H9 (cell line): ENCODE measurements around the gene GPR176. TPM values are rescaled to one million over a fixed set of nuclear protein-coding genes. Genes with fewer than 3 reads are reported as not detected.

ENCODE experiments used
- DNase-seq: peaks from one replicate; pipeline ENCODE4 v3.0.0-alpha.2; 2017
- H2AFZ ChIP-seq: one replicate; pipeline ENCODE4 v1.6.1; 2013; ENCODE audit warnings: mild to moderate bottlenecking, low read length, control low read depth, moderate library complexity
- H2AK5ac ChIP-seq: 2 replicates; pipeline ENCODE4 v1.6.1; 2013; ENCODE audit warnings: low read length, control low read depth, mixed read lengths; ENCODE audit not compliant: insufficient read length
- H2BK120ac ChIP-seq: one replicate; pipeline ENCODE4 v1.6.1; 2013; ENCODE audit warnings: low read depth, mild to moderate bottlenecking, low read length, control low read depth, inconsistent platforms; ENCODE audit not compliant: poor library complexity, severe bottlenecking
- H2BK12ac ChIP-seq: 2 replicates; pipeline ENCODE4 v1.6.1; 2013; ENCODE audit warnings: low read length, control low read depth, mixed read lengths, low read depth; ENCODE audit not compliant: insufficient read length
- H2BK15ac ChIP-seq: 2 replicates; pipeline ENCODE4 v1.6.1; 2013; ENCODE audit warnings: low read depth, low read length, control low read depth
- H2BK20ac ChIP-seq: one replicate; pipeline ENCODE4 v1.6.1; 2013; ENCODE audit warnings: low read depth, mild to moderate bottlenecking, low read length, control low read depth, inconsistent platforms; ENCODE audit not compliant: poor library complexity, severe bottlenecking
- H2BK5ac ChIP-seq: 2 replicates; pipeline ENCODE4 v1.6.1; 2013; ENCODE audit warnings: low read length, control low read depth, mixed read lengths; ENCODE audit not compliant: insufficient read length
- H3K14ac ChIP-seq: 2 replicates; pipeline ENCODE4 v1.6.1; 2013; ENCODE audit warnings: low read length, control low read depth; ENCODE audit not compliant: insufficient read depth
- H3K18ac ChIP-seq: 2 replicates; pipeline ENCODE4 v1.6.1; 2013; ENCODE audit warnings: low read depth, mild to moderate bottlenecking, mixed read lengths, low read length, control low read depth; ENCODE audit not compliant: insufficient read length
- H3K23ac ChIP-seq: 2 replicates; pipeline ENCODE4 v1.6.1; 2013; ENCODE audit warnings: low read length, control low read depth, mixed read lengths, low read depth; ENCODE audit not compliant: insufficient read length
- H3K23me2 ChIP-seq: 2 replicates; pipeline ENCODE4 v1.6.1; 2013; ENCODE audit warnings: low read depth, mild to moderate bottlenecking, mixed read lengths, low read length, control low read depth; ENCODE audit not compliant: insufficient read length, poor library complexity, severe bottlenecking
- H3K27ac ChIP-seq: 2 replicates; pipeline ENCODE4 v1.5.1; 2013; ENCODE audit warnings: low read length, control low read depth, mixed read lengths, low read depth; ENCODE audit not compliant: insufficient read length
- H3K27me3 ChIP-seq: 2 replicates; pipeline ENCODE4 v1.6.1; 2013; ENCODE audit warnings: low read length, control low read depth, inconsistent platforms; ENCODE audit not compliant: insufficient read depth
- H3K4ac ChIP-seq: 2 replicates; pipeline ENCODE4 v1.6.1; 2013; ENCODE audit warnings: low read depth, mild to moderate bottlenecking, control low read depth, inconsistent platforms, low read length, moderate library complexity
- H3K4me1 ChIP-seq: 2 replicates; pipeline ENCODE4 v1.6.1; 2013; ENCODE audit warnings: low read length, control low read depth, inconsistent platforms; ENCODE audit not compliant: insufficient read depth
- H3K4me2 ChIP-seq: 2 replicates; pipeline ENCODE4 v1.6.1; 2013; ENCODE audit warnings: low read length, control low read depth, mixed read lengths; ENCODE audit not compliant: insufficient read length, insufficient read depth
- H3K56ac ChIP-seq: 2 replicates; pipeline ENCODE4 v1.6.1; 2013; ENCODE audit warnings: low read depth, mild to moderate bottlenecking, mixed read lengths, low read length, control low read depth; ENCODE audit not compliant: insufficient read length
- H3K79me1 ChIP-seq: 2 replicates; pipeline ENCODE4 v1.6.1; 2013; ENCODE audit warnings: low read depth, mild to moderate bottlenecking, moderate library complexity, low read length, control low read depth, inconsistent platforms; ENCODE audit not compliant: insufficient read depth, poor library complexity, severe bottlenecking
- H3K79me2 ChIP-seq: 2 replicates; pipeline ENCODE4 v1.6.1; 2013; ENCODE audit warnings: low read length, control low read depth, inconsistent platforms; ENCODE audit not compliant: insufficient read depth
- H3K9ac ChIP-seq: 2 replicates; pipeline ENCODE4 v1.6.1; 2013; ENCODE audit warnings: low read length, control low read depth, mixed read lengths; ENCODE audit not compliant: insufficient read length; ENCODE audit errors: extremely low read depth
- H3K9me3 ChIP-seq: one replicate; pipeline ENCODE4 v1.6.1; 2013; ENCODE audit warnings: low read depth, low read length, inconsistent platforms; ENCODE audit not compliant: control insufficient read depth
- H3T11ph ChIP-seq: one replicate; pipeline ENCODE4 v1.6.1; 2013; ENCODE audit warnings: mild to moderate bottlenecking, low read length, control low read depth, inconsistent platforms
- H4K20me1 ChIP-seq: one replicate; pipeline ENCODE4 v1.6.1; 2013; ENCODE audit not compliant: control insufficient read depth, insufficient read length, insufficient read depth
- H4K5ac ChIP-seq: 2 replicates; pipeline ENCODE4 v1.6.1; 2013; ENCODE audit warnings: low read depth, mild to moderate bottlenecking, mixed read lengths, low read length, control low read depth; ENCODE audit not compliant: insufficient read length
- H4K8ac ChIP-seq: replicated peaks from 2 replicates; pipeline ENCODE4 v1.6.1; 2013; ENCODE audit warnings: low read length, control low read depth, mixed read lengths, low read depth; ENCODE audit not compliant: insufficient read length
- H4K91ac ChIP-seq: 2 replicates; pipeline ENCODE4 v1.6.1; 2013; ENCODE audit warnings: low read depth, mild to moderate bottlenecking, moderate library complexity, mixed read lengths, low read length, control low read depth; ENCODE audit not compliant: insufficient read length
- H3K27ac Mint-ChIP-seq, 3 experiments: 2 replicates in 2 of 3; 3 replicates in 1 of 3; pipeline ENCODE4 v1.8.0; 2020 to 2021; ENCODE audit warnings: mixed read lengths in 3 of 3, mild to moderate bottlenecking in 1 of 3, moderate library complexity in 1 of 3
- H3K27me3 Mint-ChIP-seq: 2 replicates; pipeline ENCODE4 v1.8.0; 2021; ENCODE audit warnings: low read depth, mild to moderate bottlenecking, moderate library complexity, mixed read lengths
- H3K36me3 Mint-ChIP-seq, 3 experiments: 2 replicates in 2 of 3; 3 replicates in 1 of 3; pipeline ENCODE4 v1.8.0; 2020 to 2021; ENCODE audit warnings: low read depth in 3 of 3, mixed read lengths in 3 of 3; ENCODE audit not compliant: insufficient read depth in 1 of 3
- H3K4me1 Mint-ChIP-seq, 2 experiments: 2 replicates each; pipeline ENCODE4 v1.8.0; 2020; ENCODE audit warnings: mixed read lengths in 2 of 2
- H3K4me3 Mint-ChIP-seq, 2 experiments: 2 replicates in 1 of 2; 3 replicates in 1 of 2; pipeline ENCODE4 v1.8.0; 2020 to 2021; ENCODE audit warnings: mild to moderate bottlenecking in 2 of 2, mixed read lengths in 2 of 2, moderate library complexity in 1 of 2
- H3K9me3 Mint-ChIP-seq, 2 experiments: 2 replicates in 1 of 2; 3 replicates in 1 of 2; pipeline ENCODE4 v1.8.0; 2020; ENCODE audit warnings: mild to moderate bottlenecking in 2 of 2, mixed read lengths in 2 of 2, moderate library complexity in 1 of 2
- WGBS: extraction: QIAGEN DNeasy Blood & Tissue Kit; methylation state at CpG from one replicate; pipeline ENCODE4 v1.1.7; 2013; ENCODE audit warnings: missing lambda C conversion rate, low lambda C conversion rate, mixed read lengths; ENCODE audit not compliant: insufficient read length; ENCODE audit errors: extremely low coverage; 5-methylcytosine and 5-hydroxymethylcytosine counted together
- total RNA-seq: library from RNA; stranded (reverse); gene quantifications from 2 replicates; pipeline ENCODE4 v1.2.1, GENCODE V29; 2021
- TF ChIP-seq, protein P1 (sequence below): fragments of 200-600 bp; sonication (generic); conservative IDR thresholded peaks from 3 replicates; pipeline ENCODE4 v1.8.0; 2021; ENCODE audit warnings: antibody characterized with exemption, mild to moderate bottlenecking

Gene GPR176
- total RNA-seq, 1 experiment from 2014 or later, result 132 TPM

GRCh38 chr15:39798382-39798781 lies 121.7 kb downstream of the GPR176 start:
- no peak overlapping the region for H3T11ph ChIP-seq
- H3K4ac ChIP-seq, result no peak overlapping the region
- H2AK5ac ChIP-seq, result no peak overlapping the region
- no peaks in the 10 kb centered on the region for H3K9me3 Mint-ChIP-seq
- no peak overlapping the region for H3K14ac ChIP-seq
- H3K9ac ChIP-seq, result no peak overlapping the region
- H3K23me2 ChIP-seq, result no peaks in the 10 kb centered on the region
- H2AFZ ChIP-seq, result no peak overlapping the region
- H3K4me1 ChIP-seq, result no peaks in the 10 kb centered on the region
- H2BK5ac ChIP-seq, result no peak overlapping the region
- peaks cover under 1% of the 10 kb centered on the region for H3K79me1 ChIP-seq
- no peak for DNase-seq
- no peak overlapping the region for H3K4me3 Mint-ChIP-seq
- H3K18ac ChIP-seq, result no peak overlapping the region
- H4K8ac ChIP-seq, result no peak overlapping the region
- H3K56ac ChIP-seq, result no peak overlapping the region
- H3K4me1 Mint-ChIP-seq, result peaks cover 37% of the 10 kb centered on the region in 2 experiments
- WGBS, result no CpG with 5 or more reads among the region's 6 CpGs
- no peaks in the 10 kb centered on the region for H4K20me1 ChIP-seq
- TF ChIP-seq, protein P1, sequence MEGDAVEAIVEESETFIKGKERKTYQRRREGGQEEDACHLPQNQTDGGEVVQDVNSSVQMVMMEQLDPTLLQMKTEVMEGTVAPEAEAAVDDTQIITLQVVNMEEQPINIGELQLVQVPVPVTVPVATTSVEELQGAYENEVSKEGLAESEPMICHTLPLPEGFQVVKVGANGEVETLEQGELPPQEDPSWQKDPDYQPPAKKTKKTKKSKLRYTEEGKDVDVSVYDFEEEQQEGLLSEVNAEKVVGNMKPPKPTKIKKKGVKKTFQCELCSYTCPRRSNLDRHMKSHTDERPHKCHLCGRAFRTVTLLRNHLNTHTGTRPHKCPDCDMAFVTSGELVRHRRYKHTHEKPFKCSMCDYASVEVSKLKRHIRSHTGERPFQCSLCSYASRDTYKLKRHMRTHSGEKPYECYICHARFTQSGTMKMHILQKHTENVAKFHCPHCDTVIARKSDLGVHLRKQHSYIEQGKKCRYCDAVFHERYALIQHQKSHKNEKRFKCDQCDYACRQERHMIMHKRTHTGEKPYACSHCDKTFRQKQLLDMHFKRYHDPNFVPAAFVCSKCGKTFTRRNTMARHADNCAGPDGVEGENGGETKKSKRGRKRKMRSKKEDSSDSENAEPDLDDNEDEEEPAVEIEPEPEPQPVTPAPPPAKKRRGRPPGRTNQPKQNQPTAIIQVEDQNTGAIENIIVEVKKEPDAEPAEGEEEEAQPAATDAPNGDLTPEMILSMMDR, result no peak
- H4K5ac ChIP-seq, result no peak overlapping the region
- H3K27ac Mint-ChIP-seq, result peak overlapping the region in 2 of 3 experiments; percentile 18 to 37; a peak in 3 of 7 replicates
- H2BK20ac ChIP-seq, result no peak overlapping the region
- H3K23ac ChIP-seq, result no peak overlapping the region
- H2BK12ac ChIP-seq, result no peak overlapping the region
- H3K36me3 Mint-ChIP-seq, result peaks cover 26 to 50% (median 43%) of the 10 kb centered on the region in 3 experiments
- no peaks in the 10 kb centered on the region for H3K27me3 ChIP-seq
- H4K91ac ChIP-seq, result no peak overlapping the region
- no peak overlapping the region for H3K27ac ChIP-seq
- H2BK120ac ChIP-seq, result no peak overlapping the region
- H3K9me3 ChIP-seq, result no peaks in the 10 kb centered on the region
- H3K27me3 Mint-ChIP-seq, result no peaks in the 10 kb centered on the region
- H3K4me2 ChIP-seq, result no peak overlapping the region
- H3K79me2 ChIP-seq, result no peaks in the 10 kb centered on the region; the same call in 1 of the 2 replicates
- H2BK15ac ChIP-seq, result no peak overlapping the region
